C4-2B (cell line): ENCODE measurements around the gene ALG5.

Experiments
- H3K27ac ChIP-seq: fragments of 450-650 bp; 2 replicates; pipeline ENCODE4 v1.5.1; 2017
- ZFX ChIP-seq: fragments of 450-650 bp; IDR thresholded peaks from 2 replicates; pipeline ENCODE4 v1.6.1; 2017
- TF ChIP-seq, protein P1 (sequence below): fragments of 450-650 bp; conservative IDR thresholded peaks from 2 replicates; pipeline ENCODE4 v1.5.1; 2017; ENCODE audit warnings: mild to moderate bottlenecking

Gene ALG5

DNA sequence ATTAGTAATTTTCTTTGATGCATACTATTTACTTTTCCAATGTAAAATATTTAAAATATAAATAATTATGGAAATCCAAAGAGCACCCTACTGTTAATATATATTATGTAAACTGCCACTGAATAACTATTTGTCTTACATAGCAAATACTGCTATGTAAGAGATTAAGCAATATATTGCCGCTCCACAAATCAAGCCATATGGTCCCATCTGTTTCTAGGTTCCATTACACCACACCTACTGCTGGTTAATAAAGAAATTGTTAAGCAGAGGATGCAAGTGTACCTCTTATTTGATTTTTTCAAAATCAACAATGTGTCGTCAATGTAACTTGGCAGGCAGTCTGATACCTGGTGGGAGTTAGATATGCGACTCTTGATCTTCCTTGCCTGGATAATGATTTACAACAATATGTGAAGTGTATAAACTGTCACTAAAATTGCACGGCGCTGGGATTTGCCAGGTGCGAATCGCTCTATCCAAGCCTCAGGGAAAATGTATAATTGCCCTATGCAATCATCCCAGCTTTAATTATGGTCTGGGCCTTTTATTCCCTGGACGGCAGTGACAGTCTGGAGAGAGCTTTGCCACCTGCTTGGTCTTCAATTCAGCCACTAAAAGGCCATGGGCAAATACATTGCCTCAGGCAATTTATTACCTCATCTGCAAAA, 95.1 kb downstream of the ALG5 start:
- no peak overlapping the region for H3K27ac ChIP-seq
- TF ChIP-seq, protein P1, sequence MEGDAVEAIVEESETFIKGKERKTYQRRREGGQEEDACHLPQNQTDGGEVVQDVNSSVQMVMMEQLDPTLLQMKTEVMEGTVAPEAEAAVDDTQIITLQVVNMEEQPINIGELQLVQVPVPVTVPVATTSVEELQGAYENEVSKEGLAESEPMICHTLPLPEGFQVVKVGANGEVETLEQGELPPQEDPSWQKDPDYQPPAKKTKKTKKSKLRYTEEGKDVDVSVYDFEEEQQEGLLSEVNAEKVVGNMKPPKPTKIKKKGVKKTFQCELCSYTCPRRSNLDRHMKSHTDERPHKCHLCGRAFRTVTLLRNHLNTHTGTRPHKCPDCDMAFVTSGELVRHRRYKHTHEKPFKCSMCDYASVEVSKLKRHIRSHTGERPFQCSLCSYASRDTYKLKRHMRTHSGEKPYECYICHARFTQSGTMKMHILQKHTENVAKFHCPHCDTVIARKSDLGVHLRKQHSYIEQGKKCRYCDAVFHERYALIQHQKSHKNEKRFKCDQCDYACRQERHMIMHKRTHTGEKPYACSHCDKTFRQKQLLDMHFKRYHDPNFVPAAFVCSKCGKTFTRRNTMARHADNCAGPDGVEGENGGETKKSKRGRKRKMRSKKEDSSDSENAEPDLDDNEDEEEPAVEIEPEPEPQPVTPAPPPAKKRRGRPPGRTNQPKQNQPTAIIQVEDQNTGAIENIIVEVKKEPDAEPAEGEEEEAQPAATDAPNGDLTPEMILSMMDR: no peak
- no peak for TF ChIP-seq ZFX
